GM21528 (cell line): ENCODE results near the gene CDH13.

Experiments used
- ATAC-seq: cut with Tn5 transposase; IDR thresholded peaks from one replicate; pipeline ENCODE4 v1.9.1; 2021; ENCODE audit warnings: mild to moderate bottlenecking, moderate library complexity; ENCODE audit not compliant: unreplicated experiment, low FRiP score

CDH13 gene

GRCh38 chr16:83433201-83433600 lies 806.4 kb downstream of the CDH13 start:
- no peak for ATAC-seq

GRCh38 chr16:83437036-83437435 lies 810.3 kb downstream of the CDH13 start:
- ATAC-seq, result no peak

GRCh38 chr16:83438326-83438725 lies 811.6 kb downstream of the CDH13 start:
- ATAC-seq, result no peak

GRCh38 chr16:83439412-83439811 lies 812.6 kb downstream of the CDH13 start:
- no peak for ATAC-seq

- ATAC-seq, result no peak
These were observed 814.7 kb downstream of the CDH13 start for GRCh38 chr16:83441517-83441916.

- no peak for ATAC-seq
These were observed 817.2 kb downstream of the CDH13 start for GRCh38 chr16:83443972-83444371.

- no peak for ATAC-seq
These were observed 820.8 kb downstream of the CDH13 start for GRCh38 chr16:83447560-83447959.

GRCh38 chr16:83449861-83450260 lies 823.1 kb downstream of the CDH13 start:
- no peak for ATAC-seq

GRCh38 chr16:83453977-83454376 lies 827.2 kb downstream of the CDH13 start:
- ATAC-seq, result no peak

- ATAC-seq, result no peak
These were observed 828.9 kb downstream of the CDH13 start for GRCh38 chr16:83455716-83456115.

GRCh38 chr16:83456934-83457333 lies 830.2 kb downstream of the CDH13 start:
- ATAC-seq, result no peak

GRCh38 chr16:83458612-83459011 lies 831.8 kb downstream of the CDH13 start:
- peak; percentile 80 for ATAC-seq

GRCh38 chr16:83464991-83465390 lies 838.2 kb downstream of the CDH13 start:
- no peak for ATAC-seq

GRCh38 chr16:83470416-83470815 lies 843.6 kb downstream of the CDH13 start:
- ATAC-seq, result no peak

GRCh38 chr16:83472776-83473501 lies 846.2 kb downstream of the CDH13 start:
- ATAC-seq, result no peak

GRCh38 chr16:83473926-83474650 lies 847.3 kb downstream of the CDH13 start:
- no peak for ATAC-seq

GRCh38 chr16:83475108-83475507 lies 848.3 kb downstream of the CDH13 start:
- no peak for ATAC-seq

- no peak for ATAC-seq
These were observed 854.8 kb downstream of the CDH13 start for GRCh38 chr16:83481589-83481988.

GRCh38 chr16:83482545-83483162 lies 855.9 kb downstream of the CDH13 start:
- ATAC-seq, result no peak

- no peak for ATAC-seq
These were observed 863.3 kb downstream of the CDH13 start for GRCh38 chr16:83490073-83490472.

GRCh38 chr16:83494459-83494858 lies 867.7 kb downstream of the CDH13 start:
- ATAC-seq, result no peak

- no peak for ATAC-seq
These were observed 874.7 kb downstream of the CDH13 start for GRCh38 chr16:83501481-83501880.
